ENCODE measurements around the gene YIPF4. TPM values are rescaled to one million over a fixed set of nuclear protein-coding genes. Genes with fewer than 3 reads are reported as not detected.

YIPF4 gene
- polyA plus RNA-seq (2011; rRNA removed) (28.4 and 54.1 TPM in 2 replicates), polyA plus RNA-seq (2017; fragmentation: RNase III; extraction: RNeasy Plus Mini Kit Qiagen cat#74134 plus additional on column Dnase treatment) (28.6 to 35.7 TPM (median 31.4 TPM) in 3 replicates), polyA minus RNA-seq (2011; rRNA and poly(A)+ RNA removed) (5.5 and 8.0 TPM in 2 replicates)
- 3.3 and 3.4 TPM in 2 replicates for polyA plus RNA-seq (2012; cell fraction: cytosol; rRNA removed)
- 1.9 and 5.1 TPM in 2 replicates for polyA plus RNA-seq (2012; cell fraction: nucleus; rRNA removed)

DNA sequence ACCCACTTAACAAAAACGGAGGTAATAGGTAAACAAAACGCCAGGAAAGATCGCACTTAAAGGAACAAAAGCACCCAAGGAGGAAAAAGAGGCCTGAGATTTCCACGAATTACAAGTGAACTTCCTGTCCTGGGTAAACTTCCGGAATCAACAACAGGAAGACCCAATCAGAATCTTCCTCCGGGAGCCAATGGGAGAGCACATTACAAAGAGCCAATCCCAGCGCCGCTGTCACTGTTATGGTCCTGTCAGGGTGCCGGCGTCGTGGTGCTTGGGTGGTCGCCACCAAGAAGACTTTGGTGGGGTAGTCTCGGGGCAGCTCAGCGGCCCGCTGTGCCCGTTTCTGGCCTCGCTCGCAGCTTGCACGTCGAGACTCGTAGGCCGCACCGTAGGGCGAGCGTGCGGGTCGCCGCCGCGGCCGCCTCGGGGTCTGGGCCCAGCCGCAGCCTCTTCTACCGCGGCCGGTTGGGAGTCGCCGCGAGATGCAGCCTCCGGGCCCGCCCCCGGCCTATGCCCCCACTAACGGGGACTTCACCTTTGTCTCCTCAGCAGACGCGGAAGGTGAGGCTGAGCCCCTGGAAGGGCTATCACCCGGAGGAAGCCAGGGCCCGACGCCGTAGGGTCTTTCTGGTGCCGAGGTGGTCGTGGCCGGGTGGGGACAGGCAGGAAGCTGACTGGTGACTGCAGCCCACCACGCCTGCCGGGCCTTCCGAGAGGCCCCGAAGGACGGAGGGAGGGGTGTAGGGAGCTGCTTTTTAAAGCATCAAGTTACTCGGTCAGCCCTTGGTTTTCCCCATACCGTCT lies at the start of gene YIPF4:
YIPF4 (plus strand) TSS at position 231 of the 804 bp plus-strand sequence; CDS start at position 483, 252 bp downstream.
- Histone ChIP-seq H3K4me2 (peak within 1 kb of the TSS; percentile 99), H3K4me3 (peak within 1 kb of the TSS; percentile 94), H3K4me1 (peaks cover 8% of the 10 kb centered on the region; the same call in 2 of the 3 replicates), H3K27ac (peak within 1 kb of the TSS; percentile 88 to 92), H3K9me3 (no peaks in the 10 kb centered on the region)
- TF ChIP-seq, protein P1, sequence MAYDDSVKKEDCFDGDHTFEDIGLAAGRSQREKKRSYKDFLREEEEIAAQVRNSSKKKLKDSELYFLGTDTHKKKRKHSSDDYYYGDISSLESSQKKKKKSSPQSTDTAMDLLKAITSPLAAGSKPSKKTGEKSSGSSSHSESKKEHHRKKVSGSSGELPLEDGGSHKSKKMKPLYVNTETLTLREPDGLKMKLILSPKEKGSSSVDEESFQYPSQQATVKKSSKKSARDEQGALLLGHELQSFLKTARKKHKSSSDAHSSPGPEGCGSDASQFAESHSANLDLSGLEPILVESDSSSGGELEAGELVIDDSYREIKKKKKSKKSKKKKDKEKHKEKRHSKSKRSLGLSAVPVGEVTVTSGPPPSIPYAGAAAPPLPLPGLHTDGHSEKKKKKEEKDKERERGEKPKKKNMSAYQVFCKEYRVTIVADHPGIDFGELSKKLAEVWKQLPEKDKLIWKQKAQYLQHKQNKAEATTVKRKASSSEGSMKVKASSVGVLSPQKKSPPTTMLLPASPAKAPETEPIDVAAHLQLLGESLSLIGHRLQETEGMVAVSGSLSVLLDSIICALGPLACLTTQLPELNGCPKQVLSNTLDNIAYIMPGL (CRISPR knock-in tag; IDR thresholded peaks at IDR 0.05; ENCODE audit: borderline replicate concordance): peak; percentile 94
- TF ChIP-seq, protein P2, sequence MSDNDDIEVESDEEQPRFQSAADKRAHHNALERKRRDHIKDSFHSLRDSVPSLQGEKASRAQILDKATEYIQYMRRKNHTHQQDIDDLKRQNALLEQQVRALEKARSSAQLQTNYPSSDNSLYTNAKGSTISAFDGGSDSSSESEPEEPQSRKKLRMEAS (IDR thresholded peaks at IDR 0.05): peak; percentile 82
- no peak for TF ChIP-seq CHD2 (IDR thresholded peaks at IDR 0.05; ENCODE audit: low read length, partially characterized antibody)
- no peak for TF ChIP-seq MAZ (IDR thresholded peaks at IDR 0.05; ENCODE audit: borderline replicate concordance, low read depth, low read length)
- peak; percentile 97 for TF ChIP-seq PHF8 (IDR thresholded peaks at IDR 0.05; ENCODE audit: borderline replicate concordance, low read depth)
- peak; percentile 52 for TF ChIP-seq POLR2A (IDR thresholded peaks at IDR 0.05; ENCODE audit: low read length)
- TF ChIP-seq JUN (IDR thresholded peaks at IDR 0.05): peak; percentile 59 to 84; a peak in 4 of 5 replicates
- TF ChIP-seq BHLHE40 (IDR thresholded peaks at IDR 0.05; ENCODE audit: low read depth, low read length): no peak
- TF ChIP-seq, protein P3, sequence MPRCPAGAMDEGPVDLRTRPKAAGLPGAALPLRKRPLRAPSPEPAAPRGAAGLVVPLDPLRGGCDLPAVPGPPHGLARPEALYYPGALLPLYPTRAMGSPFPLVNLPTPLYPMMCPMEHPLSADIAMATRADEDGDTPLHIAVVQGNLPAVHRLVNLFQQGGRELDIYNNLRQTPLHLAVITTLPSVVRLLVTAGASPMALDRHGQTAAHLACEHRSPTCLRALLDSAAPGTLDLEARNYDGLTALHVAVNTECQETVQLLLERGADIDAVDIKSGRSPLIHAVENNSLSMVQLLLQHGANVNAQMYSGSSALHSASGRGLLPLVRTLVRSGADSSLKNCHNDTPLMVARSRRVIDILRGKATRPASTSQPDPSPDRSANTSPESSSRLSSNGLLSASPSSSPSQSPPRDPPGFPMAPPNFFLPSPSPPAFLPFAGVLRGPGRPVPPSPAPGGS (IDR thresholded peaks at IDR 0.05): peak; percentile 81; the same call in 1 of the 3 replicates
- peak; percentile 79 for TF ChIP-seq KDM5A (IDR thresholded peaks at IDR 0.05)
- no peak for TF ChIP-seq NR3C1 (IDR thresholded peaks at IDR 0.05)
- TF ChIP-seq HOXB5 (CRISPR knock-in tag; IDR thresholded peaks at IDR 0.05): 0 out of 2 replicates have a peak, but pooled peaks have one; percentile 55
- ATAC-seq: peak; percentile 100
- peak; percentile 78 for FAIRE-seq
- DNase-seq (ENCODE audit: low read depth in 1 of 2, low spot score in 1 of 2): peak; percentile 95 to 100
- WGBS (ENCODE audit: missing lambda C conversion rate): 0% methylated on average over 23 of the region's 59 CpGs
- ChIA-PET POLR2A (interaction anchor here (0.6 to 1.4 kb wide), 4 partner anchors 9 to 112 kb away, joined by 3 to 7 read pairs (median 3); partner anchors contain the start of gene SLC30A6), CTCF (interaction anchor here (0.6 to 0.7 kb wide), 2 partner anchors 21 to 33 kb away, joined by 3 read pairs; no protein-coding TSS in a partner anchor)

DNA sequence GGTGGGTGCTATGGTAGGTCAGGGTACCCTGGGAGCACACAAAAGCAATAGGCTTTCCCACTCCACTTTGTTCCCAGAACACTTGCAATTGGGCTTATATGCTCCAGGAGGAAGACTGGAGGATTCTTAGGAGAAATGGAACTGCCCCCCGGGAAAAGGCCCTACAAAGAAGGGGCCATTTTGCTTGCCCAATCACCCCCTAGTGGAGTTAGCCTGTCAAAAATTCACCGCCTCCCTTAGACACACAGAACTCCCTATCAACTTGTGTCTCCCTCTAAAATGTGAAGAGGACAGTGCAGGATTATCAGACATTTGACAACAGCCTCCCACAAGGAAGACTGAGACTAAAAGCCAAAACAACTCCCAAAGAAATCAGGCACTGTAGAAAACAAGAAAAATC lies 49.5 kb upstream of the YIPF4 start:
- CTCF ChIA-PET: no interaction called here
- no peak for TF ChIP-seq FOSL2 (IDR thresholded peaks at IDR 0.05)
- TF ChIP-seq FOSL2 (CRISPR knock-in tag; IDR thresholded peaks at IDR 0.05): no peak
- TF ChIP-seq RAD21 (conservative IDR thresholded peaks at IDR 0.05 in 1 of 2, IDR thresholded peaks at IDR 0.05 in 1 of 2): no peak
- no peak for TF ChIP-seq EHF (CRISPR knock-in tag; IDR thresholded peaks at IDR 0.05)
- TF ChIP-seq CEBPB (IDR thresholded peaks at IDR 0.05): no peak
- no peak for TF ChIP-seq JUNB (IDR thresholded peaks at IDR 0.05)
- TF ChIP-seq, protein P3 (IDR thresholded peaks at IDR 0.05): no peak
- no peak for TF ChIP-seq FOSB (CRISPR knock-in tag; IDR thresholded peaks at IDR 0.05)
- no peak for TF ChIP-seq ZFP36 (IDR thresholded peaks at IDR 0.05; ENCODE audit: borderline replicate concordance, partially characterized antibody)
- no peak for TF ChIP-seq HOXB5 (CRISPR knock-in tag; IDR thresholded peaks at IDR 0.05)
- no peak for TF ChIP-seq RFX5 (IDR thresholded peaks at IDR 0.05)
- no peak for TF ChIP-seq MYC (IDR thresholded peaks at IDR 0.05; ENCODE audit: borderline replicate concordance, low read length)
- FAIRE-seq: no peak

More for the DNA sequence above, 49.5 kb upstream of the YIPF4 start:
- Histone ChIP-seq H3K27ac (no peak overlapping the region), H3K4me1 (peaks cover 4% of the 10 kb centered on the region; the same call in 1 of the 3 replicates), H3K4me2 (no peak overlapping the region), H3K4me3 (no peak overlapping the region), H3K9me3 (no peaks in the 10 kb centered on the region)
- whole genome bisulfite sequencing (ENCODE audit: missing lambda C conversion rate): 63% methylated on average over 2 of the region's 2 CpGs
- POLR2A ChIA-PET: interaction anchor here (1.1 kb wide), 1 partner anchor 19 kb away, joined by 4 read pairs; no protein-coding TSS in a partner anchor
- no peak for DNase-seq (ENCODE audit: low read depth in 1 of 2, low spot score in 1 of 2)
- peak in 1 of 2 experiments; percentile 35; a peak in 2 of 6 replicates for ATAC-seq
